Keratinocyte (primary cell): Measurements from ENCODE around the gene FLRT1.

Experiments
- EZH2 ChIP-seq: IDR thresholded peaks from one replicate; pipeline ENCODE4 v1.6.1; 2012; ENCODE audit warnings: inconsistent platforms, mild to moderate bottlenecking, low read length, moderate library complexity
- TF ChIP-seq, protein P1 (sequence below), 3 experiments: IDR thresholded peaks in 1 of 3; conservative IDR thresholded peaks in 1 of 3; optimal IDR thresholded peaks in 1 of 3; 2 replicates in 2 of 3; 3 replicates in 1 of 3; pipeline versions ENCODE3 to v1.5.1; 2011; ENCODE audit warnings: low read length in 3 of 3, mild to moderate bottlenecking in 3 of 3, moderate library complexity in 2 of 3, control low read depth in 1 of 3, inconsistent platforms in 1 of 3; ENCODE audit not compliant: insufficient read depth in 2 of 3; ENCODE audit errors: extremely low read depth in 1 of 3

DNA sequence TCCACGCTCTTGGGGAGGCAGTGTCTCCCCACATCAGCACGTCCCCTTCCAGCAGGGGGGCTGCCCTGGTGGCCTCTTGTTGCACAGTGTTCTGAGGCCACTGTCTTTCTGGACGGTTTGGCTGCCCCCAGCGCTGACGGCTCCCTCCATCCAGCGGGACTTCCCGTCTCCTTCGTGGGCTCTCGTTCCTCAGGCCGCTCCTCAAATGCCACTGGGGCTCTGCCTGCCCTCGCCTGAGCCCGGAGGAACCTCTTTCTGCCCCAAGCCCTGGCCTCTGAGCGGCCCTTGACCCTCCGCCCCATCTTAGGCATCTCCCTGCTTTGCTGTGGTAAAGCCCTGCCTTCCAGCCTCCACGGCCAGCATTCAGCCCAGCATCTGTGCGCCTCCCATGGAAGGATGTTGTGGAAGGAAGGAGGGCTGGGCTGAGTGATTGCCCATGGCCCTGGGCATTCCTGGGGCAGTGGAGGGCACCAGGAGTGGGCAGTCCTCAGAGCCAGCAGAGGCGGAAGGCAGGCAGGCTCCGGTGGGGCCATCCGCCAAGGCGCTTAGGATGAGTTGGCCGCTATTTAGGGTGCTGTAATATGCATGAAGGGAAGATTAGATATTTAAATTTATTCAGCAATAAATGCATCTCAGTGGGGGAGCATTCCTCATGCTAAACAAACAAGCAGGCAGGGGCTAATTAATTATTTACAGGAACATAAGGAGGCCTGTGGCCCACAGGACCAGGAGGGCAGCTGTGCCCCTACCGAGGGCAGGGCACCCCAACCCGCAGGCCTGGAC is 31.7 kb upstream of the FLRT1 start:
- TF ChIP-seq, protein P1, sequence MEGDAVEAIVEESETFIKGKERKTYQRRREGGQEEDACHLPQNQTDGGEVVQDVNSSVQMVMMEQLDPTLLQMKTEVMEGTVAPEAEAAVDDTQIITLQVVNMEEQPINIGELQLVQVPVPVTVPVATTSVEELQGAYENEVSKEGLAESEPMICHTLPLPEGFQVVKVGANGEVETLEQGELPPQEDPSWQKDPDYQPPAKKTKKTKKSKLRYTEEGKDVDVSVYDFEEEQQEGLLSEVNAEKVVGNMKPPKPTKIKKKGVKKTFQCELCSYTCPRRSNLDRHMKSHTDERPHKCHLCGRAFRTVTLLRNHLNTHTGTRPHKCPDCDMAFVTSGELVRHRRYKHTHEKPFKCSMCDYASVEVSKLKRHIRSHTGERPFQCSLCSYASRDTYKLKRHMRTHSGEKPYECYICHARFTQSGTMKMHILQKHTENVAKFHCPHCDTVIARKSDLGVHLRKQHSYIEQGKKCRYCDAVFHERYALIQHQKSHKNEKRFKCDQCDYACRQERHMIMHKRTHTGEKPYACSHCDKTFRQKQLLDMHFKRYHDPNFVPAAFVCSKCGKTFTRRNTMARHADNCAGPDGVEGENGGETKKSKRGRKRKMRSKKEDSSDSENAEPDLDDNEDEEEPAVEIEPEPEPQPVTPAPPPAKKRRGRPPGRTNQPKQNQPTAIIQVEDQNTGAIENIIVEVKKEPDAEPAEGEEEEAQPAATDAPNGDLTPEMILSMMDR (optimal IDR thresholded peaks at IDR 0.05 in 1 of 3, IDR thresholded peaks at IDR 0.05 in 1 of 3, conservative IDR thresholded peaks at IDR 0.05 in 1 of 3; ENCODE audit: extremely low read depth in 1 of 3, insufficient read depth in 2 of 3, low read length in 3 of 3) = no peak
- TF ChIP-seq EZH2 = no peak
